OCI-LY3 (cell line): ENCODE data around the gene ADGRG7.

Source experiments
- EZH2phosphoT487 ChIP-seq: fragments of 200-600 bp; shearing (Covaris generic); IDR thresholded peaks from 2 replicates; pipeline ENCODE4 v1.6.1; 2018; ENCODE audit warnings: antibody characterized with exemption, mixed run types, low read depth
- TF ChIP-seq, protein P1 (sequence below): fragments of 200-600, 300-600 bp; sonication (generic); IDR thresholded peaks from 2 replicates; pipeline ENCODE4 v1.5.1; 2014; ENCODE audit warnings: antibody characterized with exemption, low read length, low read depth

DNA sequence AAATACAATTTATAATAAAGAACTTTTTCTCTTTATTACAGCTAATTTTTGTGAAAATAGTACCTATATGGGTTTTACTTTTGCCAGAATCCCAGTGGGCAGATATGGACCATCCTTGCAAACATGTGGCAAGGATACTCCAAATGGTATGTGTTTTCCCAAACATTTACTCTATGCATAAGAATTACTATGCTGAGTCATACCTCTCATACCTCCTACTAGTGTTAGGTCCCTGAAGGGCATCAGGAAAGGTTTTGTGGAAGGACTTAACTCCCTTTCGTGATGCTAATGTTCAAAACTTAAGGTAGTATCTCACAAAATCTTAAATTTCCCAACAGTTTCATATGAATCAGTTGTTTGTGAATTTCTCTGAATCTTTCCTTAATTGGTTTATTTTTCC is 21.3 kb downstream of the ADGRG7 start:
- TF ChIP-seq, protein P1, sequence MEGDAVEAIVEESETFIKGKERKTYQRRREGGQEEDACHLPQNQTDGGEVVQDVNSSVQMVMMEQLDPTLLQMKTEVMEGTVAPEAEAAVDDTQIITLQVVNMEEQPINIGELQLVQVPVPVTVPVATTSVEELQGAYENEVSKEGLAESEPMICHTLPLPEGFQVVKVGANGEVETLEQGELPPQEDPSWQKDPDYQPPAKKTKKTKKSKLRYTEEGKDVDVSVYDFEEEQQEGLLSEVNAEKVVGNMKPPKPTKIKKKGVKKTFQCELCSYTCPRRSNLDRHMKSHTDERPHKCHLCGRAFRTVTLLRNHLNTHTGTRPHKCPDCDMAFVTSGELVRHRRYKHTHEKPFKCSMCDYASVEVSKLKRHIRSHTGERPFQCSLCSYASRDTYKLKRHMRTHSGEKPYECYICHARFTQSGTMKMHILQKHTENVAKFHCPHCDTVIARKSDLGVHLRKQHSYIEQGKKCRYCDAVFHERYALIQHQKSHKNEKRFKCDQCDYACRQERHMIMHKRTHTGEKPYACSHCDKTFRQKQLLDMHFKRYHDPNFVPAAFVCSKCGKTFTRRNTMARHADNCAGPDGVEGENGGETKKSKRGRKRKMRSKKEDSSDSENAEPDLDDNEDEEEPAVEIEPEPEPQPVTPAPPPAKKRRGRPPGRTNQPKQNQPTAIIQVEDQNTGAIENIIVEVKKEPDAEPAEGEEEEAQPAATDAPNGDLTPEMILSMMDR = no peak
- TF ChIP-seq EZH2phosphoT487 = no peak
